Endothelial cell of umbilical vein (primary cell): ENCODE measurements around the gene BCR. TPM values are rescaled to one million over a fixed set of nuclear protein-coding genes. Genes with fewer than 3 reads are reported as not detected.

Source experiments
- BruUV-seq: library from RNA; stranded (reverse); fragments of 400-500 nt; replicated peaks from 2 replicates; lab custom pipeline; 2021; lab: Mats Ljungman, UMichigan
- CTCF ChIA-PET: fragments of 300-600, 350-600 bp; sonication (Branson Sonifier 250); formaldehyde crosslinking; loops from one replicate; lab custom pipeline; 2021; ENCODE audit warnings: antibody characterized with exemption, inconsistent platforms; lab: Charles Lee
- POLR2A ChIA-PET: fragments of 300-600, 350-600 bp; sonication (Branson Sonifier 250); formaldehyde crosslinking; loops from one replicate; lab custom pipeline; 2021; ENCODE audit warnings: antibody characterized with exemption, inconsistent platforms; lab: Charles Lee
- DNase-seq: peaks from one replicate; pipeline ENCODE4 v3.0.0-alpha.2; 2011; ENCODE audit warnings: low read depth, low spot score
- FAIRE-seq: peaks from 2 replicates; lab custom pipeline; 2011; peaks lifted over from hg19 to GRCh38; lab: Jason Lieb, UNC
- H2AFZ ChIP-seq: 2 replicates; pipeline ENCODE4 v1.6.0; 2012; ENCODE audit warnings: low read depth, low read length, control low read depth, inconsistent platforms
- H3K27ac ChIP-seq: 2 replicates; pipeline ENCODE4 v1.5.1; 2011; ENCODE audit warnings: low read depth, mild to moderate bottlenecking, control low read depth, low read length, moderate library complexity; ENCODE audit not compliant: insufficient read depth
- H3K27me3 ChIP-seq, 2 experiments: 2 replicates each; pipeline versions ENCODE4 v1.6.0 to v1.6.1; 2011; ENCODE audit warnings: low read length in 2 of 2, mixed read lengths in 1 of 2; ENCODE audit not compliant: control insufficient read depth in 2 of 2, insufficient read depth in 2 of 2
- H3K36me3 ChIP-seq, 2 experiments: 2 replicates in 1 of 2; 3 replicates in 1 of 2; pipeline ENCODE4 v1.5.1; 2011; ENCODE audit warnings: low read length in 2 of 2, mild to moderate bottlenecking in 1 of 2, moderate library complexity in 1 of 2; ENCODE audit not compliant: control insufficient read depth in 2 of 2, insufficient read depth in 2 of 2; ENCODE audit errors: extremely low read depth in 1 of 2
- H3K4me1 ChIP-seq: 3 replicates; pipeline ENCODE4 v1.5.1; 2011; ENCODE audit warnings: mild to moderate bottlenecking, low read length; ENCODE audit not compliant: control insufficient read depth, insufficient read depth; ENCODE audit errors: extremely low read depth
- H3K4me2 ChIP-seq: 2 replicates; pipeline ENCODE4 v1.6.1; 2011; ENCODE audit warnings: low read length, control low read depth, mixed read lengths; ENCODE audit not compliant: insufficient read depth
- H3K4me3 ChIP-seq, 3 experiments: fragments of 200-600 bp in 1 of 3; sonication (generic), shearing (Covaris generic) in 1 of 3; replicated peaks in 1 of 3; 2 replicates each; pipeline ENCODE4 v1.5.1; 2011 to 2016; ENCODE audit warnings: control low read depth in 3 of 3, low read length in 3 of 3, mild to moderate bottlenecking in 2 of 3, inconsistent platforms in 1 of 3, low read depth in 1 of 3, moderate library complexity in 1 of 3; ENCODE audit not compliant: insufficient read depth in 1 of 3
- H3K79me2 ChIP-seq: 2 replicates; pipeline ENCODE4 v1.6.0; 2012; ENCODE audit warnings: low read length, inconsistent platforms; ENCODE audit not compliant: control insufficient read depth, insufficient read depth
- H3K9ac ChIP-seq: replicated peaks from 2 replicates; pipeline ENCODE3; 2011; ENCODE audit warnings: low read length, control low read depth; ENCODE audit not compliant: insufficient read depth; ENCODE audit errors: extremely low read depth
- H3K9me1 ChIP-seq: replicated peaks from 3 replicates; pipeline ENCODE4 v1.6.0; 2011; ENCODE audit warnings: mild to moderate bottlenecking, low read length; ENCODE audit not compliant: control insufficient read depth, insufficient read depth; ENCODE audit errors: extremely low read depth
- H3K9me3 ChIP-seq: replicated peaks from 2 replicates; pipeline ENCODE4 v1.5.1; 2012; ENCODE audit warnings: low read length, inconsistent platforms; ENCODE audit not compliant: control insufficient read depth, insufficient read depth
- H4K20me1 ChIP-seq: replicated peaks from 2 replicates; pipeline ENCODE3; 2011; ENCODE audit warnings: mild to moderate bottlenecking, low read length; ENCODE audit not compliant: control insufficient read depth, insufficient read depth; ENCODE audit errors: extremely low read depth
- CTCF ChIP-seq, 2 donors: IDR thresholded peaks; 1 replicate in 1 of 2; 2 replicates in 1 of 2; pipeline ENCODE4 v1.5.1; 2011; ENCODE audit warnings: low read length in 2 of 2, mild to moderate bottlenecking in 2 of 2, moderate library complexity in 2 of 2, control low read depth in 1 of 2, inconsistent platforms in 1 of 2, low read depth in 1 of 2; ENCODE audit not compliant: insufficient read depth in 1 of 2; ENCODE audit errors: extremely low read depth in 1 of 2
- EZH2 ChIP-seq: IDR thresholded peaks from 2 replicates; pipeline ENCODE4 v1.6.1; 2012; ENCODE audit warnings: borderline replicate concordance, low read depth, mild to moderate bottlenecking, moderate library complexity, low read length, inconsistent platforms; ENCODE audit not compliant: severe bottlenecking
- FOS ChIP-seq: IDR thresholded peaks from 2 replicates; pipeline ENCODE4 v1.6.1; 2011; ENCODE audit warnings: mild to moderate bottlenecking, low read length, moderate library complexity, borderline replicate concordance; ENCODE audit not compliant: insufficient read depth
- GATA2 ChIP-seq: IDR thresholded peaks from 2 replicates; pipeline ENCODE4 v1.7.0; 2011; ENCODE audit warnings: low read depth, mild to moderate bottlenecking, moderate library complexity, mixed read lengths, low read length; ENCODE audit not compliant: insufficient read length, insufficient read depth
- JUN ChIP-seq: IDR thresholded peaks from 2 replicates; pipeline ENCODE4 v1.6.1; 2011; ENCODE audit warnings: borderline replicate concordance, low read depth; ENCODE audit not compliant: insufficient read length, insufficient read depth
- MAX ChIP-seq: IDR thresholded peaks from 2 replicates; pipeline ENCODE4 v1.6.1; 2011; ENCODE audit not compliant: insufficient read depth, insufficient read length
- MYC ChIP-seq: IDR thresholded peaks from one replicate; pipeline ENCODE4 v1.6.1; 2011; ENCODE audit warnings: mild to moderate bottlenecking, low read depth, low read length
- POLR2A ChIP-seq: IDR thresholded peaks from 2 replicates; pipeline ENCODE4 v1.6.1; 2012; ENCODE audit warnings: low read depth, mild to moderate bottlenecking, control low read depth, low read length
- POLR2AphosphoS5 ChIP-seq: IDR thresholded peaks from 2 replicates; pipeline ENCODE4 v1.6.1; 2012; ENCODE audit warnings: low read depth, mild to moderate bottlenecking, control low read depth, low read length, moderate library complexity; ENCODE audit not compliant: insufficient read depth
- dilution Hi-C: fragments of 300-500 bp; cut with MboI; formaldehyde crosslinking; loops from one replicate; pipeline ENCODE4 v1.15.0; 2019; ENCODE audit warnings: low sequenced_read_pairs; ENCODE audit not compliant: extremely low pct_ligation_motif_present
- intact Hi-C: fragments of 100-400 bp; cut with micrococcal nuclease; formaldehyde crosslinking; loops from one replicate; pipeline ENCODE4 v1.10.0; 2022
- polyA plus RNA-seq, 4 experiments: library from polyadenylated mRNA; depleted of rRNA in 3 of 4; stranded (reverse) in 3 of 4; unstranded in 1 of 4; fragments of >200 nt; gene quantifications; 2 replicates each; pipeline versions ENCODE4 v1.2.1 to v1.2.3, GENCODE V29; 2011 to 2012; ENCODE audit warnings: missing spikeins in 1 of 4
- total RNA-seq: library from RNA; stranded (reverse); gene quantifications from 2 replicates; pipeline ENCODE4 v1.2.3, GENCODE V29; 2021

Gene BCR
- total and polyA plus RNA-seq, 2 donors (not counting 3 experiments of a cell fraction or from before 2014, with no cell fraction given) = 129 to 141 TPM

GRCh38 chr22:23152238-23153114 is 27.8 kb upstream of the BCR start:
- no peak overlapping the region for H3K4me2 ChIP-seq
- no peaks in the 10 kb centered on the region for H3K27me3 ChIP-seq
- FAIRE-seq = no peak
- no peak for DNase-seq
- H3K9me3 ChIP-seq = no peaks in the 10 kb centered on the region
- H4K20me1 ChIP-seq = no peaks in the 10 kb centered on the region
- no peak overlapping the region for H3K9ac ChIP-seq
- no peaks in the 10 kb centered on the region for H3K79me2 ChIP-seq
- intact Hi-C loops (no loop called here), dilution Hi-C loops (no loop called here)
- H2AFZ ChIP-seq = no peak overlapping the region
- TF ChIP-seq GATA2 = no peak
- no peak for TF ChIP-seq CTCF (IDR thresholded peaks at IDR 0.05; ENCODE audit: extremely low read depth in 1 of 2, insufficient read depth in 1 of 2, low read depth in 1 of 2, low read length in 2 of 2)
- TF ChIP-seq MYC = no peak
- TF ChIP-seq JUN = no peak
- no peak for TF ChIP-seq POLR2A
- TF ChIP-seq POLR2AphosphoS5 = no peak
- TF ChIP-seq MAX = no peak
- TF ChIP-seq EZH2 = no peak
- TF ChIP-seq FOS = no peak
- H3K4me3 ChIP-seq = no peak overlapping the region
- H3K4me1 ChIP-seq = no peaks in the 10 kb centered on the region
- H3K36me3 ChIP-seq = no peaks in the 10 kb centered on the region
- H3K9me1 ChIP-seq = no peaks in the 10 kb centered on the region
- no TSS peak for BruUV-seq
- ChIA-PET POLR2A (no interaction called here), CTCF (no interaction called here)
- no peak overlapping the region for H3K27ac ChIP-seq
